Calu3 (cell line): ENCODE results near the gene ANTXR2. TPM values are rescaled to one million over a fixed set of nuclear protein-coding genes. Genes with fewer than 3 reads are reported as not detected.

Experiments used
- BruUV-seq: library from RNA; stranded (reverse); fragments of 400-500 nt; replicated peaks from 2 replicates; lab custom pipeline; 2021; lab: Mats Ljungman, UMichigan
- CTCF ChIA-PET: fragments of 300-600 bp; sonication (Branson Sonifier 250); formaldehyde crosslinking; loops from one replicate; lab custom pipeline; 2022; ENCODE audit warnings: antibody characterized with exemption; lab: Charles Lee
- DNase-seq: peaks from one replicate; pipeline ENCODE4 v3.0.0; 2022
- H3K27ac Mint-ChIP-seq: one replicate; pipeline ENCODE4 v1.8.0; 2022; ENCODE audit warnings: mixed read lengths; ENCODE audit not compliant: unreplicated experiment
- H3K27me3 Mint-ChIP-seq: one replicate; pipeline ENCODE4 v1.8.0; 2022; ENCODE audit warnings: mixed read lengths; ENCODE audit not compliant: unreplicated experiment
- H3K36me3 Mint-ChIP-seq: one replicate; pipeline ENCODE4 v1.8.0; 2022; ENCODE audit warnings: mild to moderate bottlenecking, moderate library complexity, mixed read lengths; ENCODE audit not compliant: insufficient read depth, unreplicated experiment
- H3K4me1 Mint-ChIP-seq: one replicate; pipeline ENCODE4 v1.8.0; 2022; ENCODE audit warnings: mild to moderate bottlenecking, low read depth, mixed read lengths; ENCODE audit not compliant: unreplicated experiment
- H3K4me3 Mint-ChIP-seq: one replicate; pipeline ENCODE4 v1.8.0; 2022; ENCODE audit warnings: mild to moderate bottlenecking, low read depth, moderate library complexity, mixed read lengths; ENCODE audit not compliant: unreplicated experiment
- H3K9me3 Mint-ChIP-seq: one replicate; pipeline ENCODE4 v1.8.0; 2022; ENCODE audit warnings: low read depth, mixed read lengths; ENCODE audit not compliant: unreplicated experiment
- CTCF ChIP-seq: fragments of 200-600 bp; IDR thresholded peaks from one replicate; pipeline ENCODE4 v1.8.0; 2022; ENCODE audit warnings: antibody characterized with exemption; ENCODE audit not compliant: unreplicated experiment
- intact Hi-C: fragments of 100-400 bp; cut with micrococcal nuclease; formaldehyde crosslinking; loops from one replicate; pipeline ENCODE4 v1.10.0; 2022; ENCODE audit not compliant: unreplicated experiment
- total RNA-seq: library from RNA; stranded (reverse); gene quantifications from 2 replicates; pipeline ENCODE4 v1.2.3, GENCODE V29; 2022

The ANTXR2 gene
- total RNA-seq, 1 experiment from 2014 or later = 23.6 TPM

- Mint-ChIP-seq H3K27me3 (no peaks in the 10 kb centered on the region), H3K36me3 (no peaks in the 10 kb centered on the region), H3K4me3 (no peak overlapping the region), H3K27ac (no peak overlapping the region), H3K9me3 (no peaks in the 10 kb centered on the region), H3K4me1 (no peaks in the 10 kb centered on the region)
- TF ChIP-seq CTCF = no peak
- CTCF ChIA-PET = interaction anchor here (0.6 kb wide), 1 partner anchor 1115 kb away, joined by 4 read pairs; no protein-coding TSS in a partner anchor
- intact Hi-C loops = no loop called here
- no peak for DNase-seq
- BruUV-seq = no TSS peak
Measured at GRCh38 chr4:79964400-79965211, 108.4 kb downstream of the ANTXR2 start.

- no peak for TF ChIP-seq CTCF
- intact Hi-C loops = no loop called here
- Mint-ChIP-seq H3K27ac (no peak overlapping the region), H3K4me3 (no peak overlapping the region), H3K27me3 (no peaks in the 10 kb centered on the region), H3K4me1 (no peaks in the 10 kb centered on the region), H3K9me3 (no peaks in the 10 kb centered on the region), H3K36me3 (no peaks in the 10 kb centered on the region)
- BruUV-seq = no TSS peak
- DNase-seq = no peak
- CTCF ChIA-PET = interaction anchor here (0.6 kb wide), 1 partner anchor 1116 kb away, joined by 4 read pairs; no protein-coding TSS in a partner anchor
Measured at GRCh38 chr4:79964020-79964399, 109.0 kb downstream of the ANTXR2 start.

- Mint-ChIP-seq H3K9me3 (no peaks in the 10 kb centered on the region), H3K4me1 (no peaks in the 10 kb centered on the region), H3K36me3 (no peaks in the 10 kb centered on the region), H3K4me3 (no peak overlapping the region), H3K27me3 (no peaks in the 10 kb centered on the region), H3K27ac (no peak overlapping the region)
- TF ChIP-seq CTCF = no peak
- no peak for DNase-seq
- intact Hi-C loops = no loop called here
- CTCF ChIA-PET = no interaction called here
- BruUV-seq = no TSS peak
Measured at GRCh38 chr4:79959652-79960051, 113.4 kb downstream of the ANTXR2 start.

- H3K9me3 Mint-ChIP-seq = no peaks in the 10 kb centered on the region
- no TSS peak for BruUV-seq
- no peaks in the 10 kb centered on the region for H3K36me3 Mint-ChIP-seq
- no peak overlapping the region for H3K27ac Mint-ChIP-seq
- CTCF ChIA-PET = no interaction called here
- no peak overlapping the region for H3K4me3 Mint-ChIP-seq
- H3K27me3 Mint-ChIP-seq = no peaks in the 10 kb centered on the region
- intact Hi-C loops = no loop called here
- H3K4me1 Mint-ChIP-seq = no peaks in the 10 kb centered on the region
- no peak for TF ChIP-seq CTCF
- no peak for DNase-seq
Measured at GRCh38 chr4:79958466-79959264, 114.4 kb downstream of the ANTXR2 start.
